Tibial artery (tissue), 4 donors: Measurements from ENCODE around the gene PARK7.

Experiments
- DNase-seq, 2 donors: peaks; one replicate each; pipeline ENCODE4 v3.0.0-alpha.2; 2019
- H3K27ac ChIP-seq, 2 donors: fragments of 200-600 bp; sonication (generic) in 1 of 2; 1 replicate in 1 of 2; 2 replicates in 1 of 2; pipeline ENCODE4 v1.5.1; 2018 to 2019; ENCODE audit warnings: mild to moderate bottlenecking in 1 of 2
- H3K27me3 ChIP-seq, 2 donors: fragments of 200-600 bp; sonication (generic) in 1 of 2; one replicate each; pipeline versions ENCODE4 v1.5.1 to v1.6.0; 2016 to 2019
- H3K36me3 ChIP-seq, 3 donors: fragments of 200-600 bp; sonication (generic) in 2 of 3; one replicate each; pipeline ENCODE4 v1.5.1; 2016 to 2019; ENCODE audit warnings: mild to moderate bottlenecking in 2 of 3
- H3K4me1 ChIP-seq, 4 donors: fragments of 200-600 bp; sonication (generic) in 2 of 4; 1 replicate in 3 of 4; 2 replicates in 1 of 4; pipeline ENCODE4 v1.5.1; 2016 to 2019
- H3K4me3 ChIP-seq, 2 donors: fragments of 200-600 bp; sonication (generic) in 1 of 2; 1 replicate in 1 of 2; 2 replicates in 1 of 2; pipeline ENCODE4 v1.5.1; 2018 to 2019; ENCODE audit warnings: mild to moderate bottlenecking in 2 of 2
- H3K9me3 ChIP-seq, 3 donors: fragments of 200-600 bp; sonication (generic) in 1 of 3; one replicate each; pipeline ENCODE4 v1.5.1; 2016 to 2019
- CTCF ChIP-seq, 2 experiments: fragments of 200-600 bp in 1 of 2; fragments of 450-650 bp in 1 of 2; IDR thresholded peaks; one replicate each; pipeline ENCODE4 v1.5.1; 2017 to 2019; ENCODE audit warnings: antibody characterized with exemption in 2 of 2, mild to moderate bottlenecking in 1 of 2, moderate library complexity in 1 of 2
- intact Hi-C: fragments of 100-400 bp; cut with DNase I; formaldehyde crosslinking; loops from one replicate; pipeline ENCODE4 v1.15.0; 2023; ENCODE audit warnings: low total_unique reads

PARK7 gene

GRCh38 chr1:7953850-7954609 lies 7.5 kb upstream of the PARK7 start:
- intact Hi-C loops, result no loop called here
- Histone ChIP-seq H3K36me3 (no peaks in the 10 kb centered on the region), H3K4me1 (peaks cover 0 to 12% (median 4%) of the 10 kb centered on the region in 4 donors), H3K27ac (peak overlapping the region; percentile 91 to 93), H3K9me3 (no peaks in the 10 kb centered on the region), H3K27me3 (no peaks in the 10 kb centered on the region), H3K4me3 (peak overlapping the region; percentile 74 to 82)
- TF ChIP-seq CTCF (IDR thresholded peaks at IDR 0.05), result no peak
- DNase-seq, result peak; percentile 96 to 97

GRCh38 chr1:7954683-7955082 lies 6.8 kb upstream of the PARK7 start:
- no peak for TF ChIP-seq CTCF (IDR thresholded peaks at IDR 0.05)
- peak overlapping the region; percentile 91 to 93 for H3K27ac ChIP-seq
- H3K4me1 ChIP-seq, result peaks cover 0 to 12% (median 4%) of the 10 kb centered on the region in 4 donors
- no peaks in the 10 kb centered on the region for H3K27me3 ChIP-seq
- H3K4me3 ChIP-seq, result peak overlapping the region; percentile 74 to 82
- intact Hi-C loops, result no loop called here
- H3K36me3 ChIP-seq, result no peaks in the 10 kb centered on the region
- DNase-seq, result no peak
- H3K9me3 ChIP-seq, result no peaks in the 10 kb centered on the region

DNA sequence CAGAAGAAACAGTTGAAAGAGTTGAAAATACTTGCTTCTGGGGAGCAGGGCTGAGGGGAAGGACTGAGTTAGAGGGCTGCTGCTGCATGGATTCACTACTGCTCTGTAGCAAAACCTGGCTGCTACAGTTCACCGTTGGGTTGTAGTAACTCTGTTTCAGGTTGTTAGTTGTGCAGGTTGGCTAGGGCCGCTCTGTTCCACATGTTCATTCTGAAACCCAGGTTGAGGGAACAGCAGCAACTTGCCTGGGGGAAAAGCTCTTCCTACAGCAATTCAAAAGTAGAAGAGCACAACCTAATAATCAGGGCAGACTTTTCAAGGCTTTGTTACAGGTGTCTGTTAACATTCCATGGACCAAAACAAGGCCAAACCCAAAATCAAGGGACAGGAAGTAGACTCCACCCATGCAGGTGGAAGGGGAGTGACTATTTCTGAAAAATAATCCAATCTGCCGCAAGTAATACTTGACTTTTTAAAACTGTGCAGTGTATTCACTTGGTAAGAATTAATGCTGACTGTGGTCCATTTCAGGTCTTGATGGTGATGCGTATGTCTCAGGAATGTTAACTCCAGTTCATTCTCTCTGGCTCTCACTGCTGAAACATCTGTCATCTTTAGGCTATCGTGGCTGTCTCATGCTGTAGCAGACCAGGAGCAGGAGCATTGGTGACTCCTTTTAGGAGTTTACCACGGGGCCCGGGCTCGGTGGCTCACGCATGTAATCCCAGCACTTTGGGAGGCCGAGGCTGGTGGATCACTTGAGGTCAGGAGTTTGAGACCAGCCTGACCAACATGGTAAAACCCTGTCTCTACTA lies 5.1 kb upstream of the PARK7 start:
- H3K27me3 ChIP-seq, result no peaks in the 10 kb centered on the region
- no peak for TF ChIP-seq CTCF (IDR thresholded peaks at IDR 0.05)
- no peak for DNase-seq
- no peaks in the 10 kb centered on the region for H3K36me3 ChIP-seq
- no peak overlapping the region for H3K4me3 ChIP-seq
- intact Hi-C loops, result no loop called here
- peaks cover 0 to 17% (median 8%) of the 10 kb centered on the region in 4 donors for H3K4me1 ChIP-seq
- H3K27ac ChIP-seq, result no peak overlapping the region
- H3K9me3 ChIP-seq, result no peaks in the 10 kb centered on the region

DNA sequence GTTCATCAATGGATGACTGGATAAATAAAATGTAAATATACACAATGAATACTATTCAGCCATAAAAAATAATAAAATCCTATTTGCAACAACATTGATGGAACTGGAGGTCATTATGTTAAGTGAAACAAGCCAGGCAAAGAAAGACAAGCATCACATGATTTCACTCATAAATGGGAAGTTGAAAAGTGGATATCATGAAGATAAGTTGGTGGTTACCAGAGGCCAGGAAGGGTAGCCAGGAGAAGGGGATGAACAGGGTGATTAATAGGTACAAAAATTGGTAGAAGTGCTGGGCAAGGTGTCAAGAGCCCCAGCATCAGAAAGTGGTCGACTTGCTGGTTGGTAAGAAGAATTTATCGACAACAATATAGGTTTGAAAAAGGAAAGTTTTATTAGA lies 1.3 kb upstream of the PARK7 start:
- H3K9me3 ChIP-seq, result no peaks in the 10 kb centered on the region
- intact Hi-C loops, result no loop called here
- no peaks in the 10 kb centered on the region for H3K27me3 ChIP-seq
- H3K36me3 ChIP-seq, result peaks cover 14 to 24% (median 23%) of the 10 kb centered on the region in 3 donors
- H3K4me3 ChIP-seq, result peak overlapping the region in 1 of 2 donors; percentile 78
- no peak for DNase-seq
- no peak for TF ChIP-seq CTCF (IDR thresholded peaks at IDR 0.05)
- peaks cover 0 to 36% (median 25%) of the 10 kb centered on the region in 4 donors for H3K4me1 ChIP-seq
- H3K27ac ChIP-seq, result no peak overlapping the region

DNA sequence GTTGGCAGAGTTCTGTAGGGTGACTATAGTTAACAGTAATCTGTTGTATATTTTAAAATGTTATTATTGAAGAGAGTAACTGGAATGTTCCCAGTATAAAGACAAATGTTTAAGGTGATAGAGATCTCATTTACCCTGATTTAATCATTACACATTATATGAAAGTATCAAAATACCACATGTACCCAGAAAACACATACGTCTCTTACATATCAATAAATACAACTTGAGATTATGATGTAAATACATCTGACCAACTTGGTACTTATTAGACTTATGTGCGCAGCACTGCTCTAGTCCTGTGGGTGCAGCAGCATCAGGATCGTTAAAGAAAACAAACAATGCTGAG lies 670 bp upstream of the PARK7 start:
- Histone ChIP-seq H3K9me3 (no peaks in the 10 kb centered on the region), H3K36me3 (peaks cover 21 to 30% (median 29%) of the 10 kb centered on the region in 3 donors), H3K27me3 (no peaks in the 10 kb centered on the region), H3K4me1 (peaks cover 0 to 43% (median 27%) of the 10 kb centered on the region in 4 donors), H3K4me3 (peak overlapping the region; percentile 78 to 87), H3K27ac (peak overlapping the region; percentile 90 to 94)
- intact Hi-C loops, result no loop called here
- TF ChIP-seq CTCF (IDR thresholded peaks at IDR 0.05), result no peak
- DNase-seq, result no peak
